Stimulated activated CD8-positive, alpha-beta memory T cell treated with anti-CD3 and anti-CD28 coated beads, Interleukin-7, amount 100 ng/mL, for 1 hour (primary cell): ENCODE measurements around the gene DPP4.
"Not testable (repeated sequence)": the region's sequence is repeated elsewhere in the genome, so short reads cannot be mapped to it uniquely, and the experiment has no call there.

Experiments used
- DNase-seq, 2 donors: peaks; one replicate each; pipeline ENCODE4 v3.0.0-alpha.2; 2020; ENCODE audit warnings: low read depth in 2 of 2

Gene DPP4

DNA sequence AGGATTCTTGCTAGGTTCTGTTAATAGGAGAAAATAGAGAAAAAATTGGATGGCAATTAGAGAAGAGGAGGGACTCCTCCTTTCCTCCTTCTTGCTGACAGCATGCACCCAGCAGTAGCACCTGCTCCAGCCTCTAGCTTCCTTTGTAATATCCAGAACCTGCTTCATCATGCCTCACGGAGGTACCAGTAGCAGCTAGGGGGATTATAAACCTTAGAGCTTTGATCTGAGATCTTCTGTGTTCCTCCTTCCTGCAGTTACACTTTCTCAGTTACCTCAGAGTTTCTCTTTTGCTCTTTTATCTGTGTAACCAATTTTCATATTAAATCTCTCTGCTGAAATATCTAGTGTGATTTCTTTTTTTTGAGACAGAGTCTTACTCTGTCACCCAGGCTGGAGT lies 16.6 kb downstream of the DPP4 start:
- DNase-seq = no peak

DNA sequence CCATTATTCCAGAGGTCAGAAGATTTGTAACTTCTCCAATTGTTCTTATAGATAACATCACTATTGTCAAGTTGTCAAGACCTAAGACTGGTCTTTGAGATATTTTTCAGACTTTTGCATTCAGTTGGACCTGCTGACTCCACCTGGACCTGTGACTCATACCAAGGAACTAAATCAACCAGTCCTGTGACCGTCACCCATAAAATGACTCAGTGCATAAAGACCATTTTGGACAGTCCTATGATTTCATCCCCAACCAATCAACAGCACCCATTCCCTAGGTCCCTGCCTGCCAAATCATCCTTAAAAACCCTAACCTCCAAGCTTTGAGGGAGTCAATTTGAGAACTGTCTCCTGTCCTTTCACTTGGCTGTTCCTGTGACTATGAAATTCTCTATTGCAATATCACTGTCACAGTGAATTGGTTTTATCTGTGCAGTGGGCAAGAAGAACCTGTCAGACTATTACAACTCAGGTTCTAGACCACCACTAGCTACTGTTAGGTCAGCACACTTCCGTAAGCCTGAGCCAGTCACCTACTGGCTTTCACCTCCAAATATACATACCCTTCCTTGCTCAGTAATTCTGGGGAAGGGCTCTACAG lies 17.1 kb downstream of the DPP4 start:
- DNase-seq = no peak

DNA sequence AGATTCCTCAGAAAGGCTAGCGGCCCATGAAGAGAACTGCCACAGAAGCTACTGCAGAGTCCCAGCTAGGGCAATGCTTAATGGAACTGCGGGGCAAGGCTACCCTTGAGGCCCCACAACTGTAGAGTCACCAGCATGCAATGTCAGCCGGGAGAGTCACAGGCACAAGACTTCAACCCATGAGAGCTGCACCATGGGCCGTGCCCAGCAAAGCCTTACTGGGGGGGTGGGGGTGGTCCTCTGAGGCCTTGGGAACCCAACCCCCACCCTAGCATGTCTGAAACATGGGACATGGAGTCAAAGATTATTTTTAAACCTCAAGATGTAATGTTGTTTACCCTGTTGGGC lies 20.2 kb downstream of the DPP4 start:
- no peak for DNase-seq

DNA sequence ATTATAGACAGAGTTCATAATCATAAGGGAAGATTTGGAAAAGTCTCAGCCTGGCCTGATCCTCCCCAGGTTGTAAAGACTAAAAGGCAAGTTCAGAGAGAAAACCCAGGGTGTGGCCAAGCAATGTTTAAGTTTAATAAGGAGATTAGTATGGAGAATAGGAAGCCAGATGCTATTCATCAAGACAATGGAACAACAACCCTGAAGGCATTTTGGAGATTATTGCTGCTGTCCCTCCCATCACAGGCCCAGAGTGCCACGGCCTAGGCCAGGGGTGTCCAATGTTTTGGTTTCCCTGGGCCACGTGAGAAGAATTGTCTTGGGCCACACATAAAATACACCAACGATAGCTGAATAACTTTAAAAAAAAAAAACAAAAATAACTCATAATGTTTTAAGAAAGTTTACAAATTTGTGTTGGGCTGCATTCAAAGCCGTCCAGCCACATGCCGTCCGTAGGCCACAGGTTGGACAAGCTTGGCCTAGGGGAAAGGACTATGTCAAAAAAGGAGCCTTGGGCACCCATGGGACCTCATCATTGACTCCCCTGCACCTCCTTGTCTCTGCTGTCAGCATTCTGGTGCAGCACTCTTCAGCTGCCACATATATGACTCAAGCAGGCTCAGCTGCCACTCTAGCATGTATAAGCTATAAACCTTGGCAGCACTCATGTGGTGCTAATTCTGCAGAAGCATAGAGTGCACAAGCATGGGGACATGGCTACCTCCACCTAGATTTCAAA lies 20.8 kb downstream of the DPP4 start:
- DNase-seq = no peak

DNA sequence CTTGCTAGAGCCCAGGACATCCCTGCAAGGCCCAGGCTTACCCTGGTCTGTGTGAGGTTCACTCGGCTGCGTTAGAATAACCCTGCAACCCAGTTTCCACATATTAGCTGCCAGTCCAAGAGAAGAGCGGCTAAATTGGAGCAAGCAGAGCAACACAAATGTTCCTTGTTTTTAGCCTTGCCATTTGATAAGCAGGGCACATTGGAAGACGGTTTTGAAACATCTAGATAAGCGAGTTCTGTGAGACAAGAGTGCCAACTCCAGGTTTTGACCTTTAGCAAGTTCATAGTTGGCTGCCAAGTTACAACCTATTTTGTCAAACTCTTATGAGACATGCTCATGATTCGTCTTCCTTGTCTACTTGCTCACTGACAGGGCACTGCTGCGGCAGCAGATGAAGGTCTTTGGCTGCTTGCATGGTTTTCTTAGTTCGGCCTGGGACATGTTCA lies 23.5 kb downstream of the DPP4 start:
- DNase-seq = no peak

DNA sequence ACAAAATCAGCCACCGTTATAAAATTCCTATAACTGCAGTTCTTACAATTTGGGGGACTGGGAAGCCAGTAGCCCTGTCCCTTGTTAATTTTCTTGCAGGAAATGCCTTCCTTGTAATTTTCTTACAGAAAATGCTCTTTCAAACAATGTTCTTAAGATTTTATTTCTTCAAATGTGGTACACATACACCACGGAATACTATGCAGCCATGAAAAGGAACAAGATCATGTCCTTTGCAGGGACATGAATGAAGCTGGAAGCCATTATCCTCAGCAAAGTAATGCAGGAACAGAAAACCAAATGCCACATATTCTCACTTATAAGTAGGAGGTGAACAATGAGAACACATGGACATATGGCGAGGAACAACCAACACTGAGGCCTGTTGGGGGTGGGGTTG lies 24.9 kb downstream of the DPP4 start:
- DNase-seq = not testable (repeated sequence)

DNA sequence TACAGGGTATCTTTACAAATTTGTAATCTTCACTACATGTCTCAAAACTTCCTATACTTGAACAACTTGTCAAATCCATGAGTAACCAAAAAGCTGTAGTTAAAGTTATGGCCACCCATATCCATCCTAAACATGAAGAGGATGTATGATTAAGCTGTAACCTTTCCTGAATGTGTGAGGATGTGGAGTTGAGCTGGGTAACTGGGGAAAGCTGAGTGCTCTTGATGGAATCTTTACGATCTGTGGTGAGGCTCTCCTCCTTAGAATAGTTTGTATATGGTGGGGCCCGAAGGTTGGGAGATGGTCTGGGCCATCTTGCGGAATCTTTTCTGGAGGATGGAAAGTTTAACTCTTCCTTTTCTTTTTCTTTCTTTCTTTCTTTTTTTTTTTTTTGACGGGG lies 29.4 kb downstream of the DPP4 start:
- DNase-seq = no peak

DNA sequence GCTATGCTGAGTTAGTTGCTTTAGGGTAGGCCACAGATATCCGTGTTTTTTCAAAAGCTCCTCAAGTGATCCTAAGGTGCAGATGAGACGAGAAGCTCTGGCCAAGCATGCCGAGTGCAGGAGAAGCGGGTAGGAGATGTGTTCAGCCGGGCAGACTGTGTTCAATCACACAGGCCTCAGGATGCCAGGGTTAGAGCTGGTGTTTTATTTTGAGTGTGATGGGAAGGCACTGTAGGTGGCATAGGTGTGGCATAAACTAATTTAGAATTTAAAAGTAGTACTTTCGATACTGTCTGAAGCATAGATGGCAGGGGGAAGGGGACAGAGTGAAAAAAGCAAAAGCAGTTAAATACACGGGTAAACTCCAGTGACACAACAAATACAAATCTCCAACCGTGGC lies 30.9 kb downstream of the DPP4 start:
- no peak for DNase-seq

DNA sequence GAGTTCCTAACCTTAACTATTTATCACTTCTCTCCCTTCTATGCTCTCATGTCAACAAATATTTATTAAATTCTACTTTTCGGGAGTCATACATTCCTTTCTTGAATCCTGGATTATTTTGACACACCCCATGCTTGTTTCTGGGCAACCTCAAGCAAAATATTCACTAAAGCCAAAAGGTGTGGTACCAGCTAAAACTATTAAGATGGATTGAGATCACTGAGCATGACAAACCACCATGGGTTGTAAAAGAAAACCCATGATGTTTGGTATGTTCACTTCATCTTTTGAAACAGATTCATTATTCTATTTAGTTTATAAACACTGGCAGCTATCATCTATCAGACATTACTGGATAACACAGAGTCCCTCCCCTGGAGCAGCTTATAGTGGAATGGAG lies 32.5 kb downstream of the DPP4 start:
- DNase-seq = no peak

DNA sequence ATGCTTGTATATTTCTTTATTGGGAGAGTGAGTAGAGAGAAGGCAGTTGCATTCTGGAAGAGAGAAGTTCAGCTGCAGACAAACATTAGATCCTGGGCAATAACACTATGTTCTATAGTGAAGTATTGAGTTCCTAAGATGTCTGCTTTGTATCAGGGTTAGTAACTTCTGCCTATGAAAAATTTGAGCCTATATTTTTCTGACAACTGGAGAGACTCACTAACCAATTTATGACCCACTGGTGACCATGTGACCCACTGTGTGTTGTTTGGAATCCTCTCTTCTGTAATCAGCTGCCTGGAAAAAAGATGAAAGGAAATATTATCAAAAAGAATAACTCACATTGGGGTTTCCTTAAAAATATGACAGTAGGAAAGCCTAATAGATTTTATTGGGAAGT lies 35.3 kb downstream of the DPP4 start:
- no peak for DNase-seq

DNA sequence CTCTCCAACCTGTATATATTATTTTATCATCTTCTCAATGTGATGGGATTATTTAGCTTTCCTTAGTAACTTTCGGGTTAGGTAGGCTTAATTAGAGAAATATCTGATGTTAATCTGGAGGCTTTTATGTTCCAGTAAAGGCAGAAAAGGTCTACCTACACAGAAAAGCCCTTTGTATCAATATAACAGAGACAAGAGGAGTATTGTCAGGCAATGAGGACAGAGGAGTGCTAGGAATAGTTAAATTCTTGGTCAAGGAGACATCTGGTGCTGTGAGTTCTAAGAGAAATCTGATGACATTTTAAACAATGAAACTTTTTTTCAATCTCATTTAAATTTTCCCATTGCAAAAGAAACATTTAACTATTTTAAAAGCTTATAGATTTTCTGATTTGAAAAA lies 36.1 kb downstream of the DPP4 start:
- no peak for DNase-seq

DNA sequence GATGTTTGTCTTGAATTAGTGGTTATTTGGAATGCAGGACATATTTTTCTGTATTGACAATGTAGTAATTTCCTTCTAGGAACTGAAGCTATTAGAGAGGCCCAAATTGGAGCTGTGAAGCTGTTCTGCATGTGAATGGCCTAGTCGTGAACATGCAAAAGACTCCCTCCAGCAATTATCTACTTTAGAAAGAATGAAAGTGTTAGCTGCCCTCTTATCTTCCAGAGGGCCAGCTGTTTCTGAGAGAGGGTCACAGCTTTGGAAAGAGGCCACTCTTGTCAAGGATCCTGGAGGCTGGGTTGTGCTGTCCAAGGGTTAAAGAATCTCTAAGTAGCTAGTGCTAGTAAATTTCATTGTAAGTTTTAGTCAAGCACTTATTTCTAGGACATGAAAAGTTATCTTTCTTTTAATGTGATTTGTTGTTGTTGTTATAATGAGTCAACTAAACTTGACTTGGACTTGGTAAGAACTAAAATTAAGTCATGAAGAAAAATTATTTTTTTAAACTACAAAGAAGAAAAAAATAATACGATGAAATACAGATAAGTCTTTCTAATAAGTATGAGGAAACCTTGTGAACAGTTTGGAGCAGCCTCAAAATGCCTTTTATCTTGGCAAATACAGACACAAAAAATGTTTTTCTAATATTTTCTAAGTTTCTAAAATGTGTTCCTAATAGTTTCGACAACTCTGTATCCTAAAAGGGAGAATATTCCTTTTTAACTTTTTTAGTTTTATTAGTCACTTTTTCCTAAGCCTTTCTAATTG lies 36.8 kb downstream of the DPP4 start:
- DNase-seq = no peak

DNA sequence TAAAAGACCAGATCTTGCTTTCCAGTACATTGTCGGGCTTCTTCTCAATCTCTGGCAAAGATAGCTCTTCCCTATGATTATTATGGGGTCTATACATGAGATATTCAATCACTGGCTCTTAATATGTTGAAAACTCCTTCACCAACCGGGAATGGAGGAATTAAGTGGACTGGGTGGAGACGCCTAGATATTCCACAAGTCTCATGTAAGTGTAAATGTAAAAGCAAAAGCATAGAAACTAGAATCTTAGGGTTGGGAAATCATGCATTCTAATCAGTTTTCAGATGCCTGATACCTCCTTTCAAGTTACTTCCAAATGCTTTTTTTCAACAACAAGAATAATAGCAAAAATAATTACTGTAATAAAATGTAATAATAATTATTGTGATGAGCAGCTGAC lies 38.0 kb downstream of the DPP4 start:
- DNase-seq = no peak

DNA sequence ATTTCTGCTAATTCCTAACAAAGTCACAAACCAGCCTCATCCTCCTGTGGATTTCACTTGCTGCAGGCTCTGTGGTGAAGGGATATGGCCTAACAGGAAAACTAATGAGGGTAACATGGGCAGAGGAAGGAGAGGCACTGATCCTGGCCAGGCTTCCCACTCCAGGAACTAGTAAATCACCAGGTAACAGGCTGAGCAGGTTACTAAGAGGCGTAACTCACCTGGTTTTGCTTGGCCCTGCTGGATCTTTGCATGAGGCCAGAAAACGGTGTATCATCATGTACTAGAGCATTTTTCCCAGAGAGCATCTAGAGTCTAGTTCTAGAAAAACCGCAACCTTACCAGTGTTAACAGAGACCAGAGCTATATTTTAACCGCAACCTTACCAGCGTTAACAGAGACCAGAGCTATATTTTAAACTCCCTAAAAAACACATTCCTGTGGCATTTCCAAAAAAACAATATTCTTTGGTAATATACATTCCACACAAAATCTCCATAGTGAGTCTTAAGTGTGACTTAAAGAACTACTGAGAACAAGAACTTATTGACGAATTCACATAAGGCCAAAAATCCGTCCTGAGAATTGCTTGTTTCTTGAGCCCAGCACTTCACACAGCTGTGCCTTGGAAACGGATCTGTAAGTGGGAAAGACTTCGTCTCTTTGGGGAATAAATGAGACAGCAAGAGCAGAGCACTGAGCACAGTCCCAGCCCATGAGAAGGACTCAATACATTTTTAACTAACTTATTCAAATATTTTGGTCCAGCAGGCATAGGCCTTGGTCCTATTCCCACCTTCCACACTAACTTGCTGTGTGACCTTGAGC lies 43.4 kb downstream of the DPP4 start:
- no peak for DNase-seq

DNA sequence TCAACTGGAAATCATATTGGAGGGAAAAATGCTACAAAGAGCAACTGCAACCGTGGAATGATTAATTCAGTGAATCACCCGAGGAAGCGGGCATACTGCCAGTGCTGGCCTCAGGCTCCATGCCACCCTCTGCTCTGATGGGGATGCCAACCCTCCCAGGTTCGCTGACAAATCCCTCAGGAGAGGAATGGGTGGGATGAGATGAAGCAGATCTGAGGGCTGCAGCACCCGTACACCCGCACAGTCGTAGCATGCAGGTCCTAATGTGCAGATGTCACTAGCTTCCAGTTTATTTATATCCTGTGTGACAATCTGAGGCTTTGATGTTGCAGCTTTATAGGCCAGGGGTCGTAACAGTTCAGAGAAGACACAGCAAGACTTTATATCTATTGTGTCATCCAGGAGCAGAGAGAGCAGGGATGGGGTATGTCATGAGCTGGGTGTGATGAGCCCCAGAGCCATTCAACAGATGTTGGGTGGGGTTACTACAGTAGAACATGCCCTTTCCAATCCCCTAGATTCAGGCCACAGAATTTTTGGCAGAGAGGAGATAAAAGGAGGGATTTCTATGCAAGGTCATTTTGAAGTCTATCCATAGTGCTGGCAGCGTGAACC lies 44.6 kb downstream of the DPP4 start:
- no peak for DNase-seq

DNA sequence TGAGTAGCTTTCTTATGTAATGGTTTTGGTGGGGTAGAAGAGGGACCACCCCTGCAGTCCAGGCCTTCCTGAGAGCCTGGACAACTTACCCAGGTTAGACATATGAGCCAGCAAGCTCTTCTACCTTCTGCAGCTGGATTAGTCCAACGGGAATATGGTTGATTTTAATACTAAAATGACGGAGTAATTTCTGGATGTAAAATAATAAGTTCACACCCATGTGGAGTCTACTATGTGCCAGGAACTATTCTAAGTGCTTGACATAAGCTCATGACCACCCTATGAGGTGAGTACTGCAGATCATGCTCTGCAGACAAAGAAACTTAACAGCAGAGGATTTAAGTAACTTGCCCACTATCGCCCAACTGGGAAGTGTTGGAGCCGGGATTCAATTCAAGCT lies 45.5 kb downstream of the DPP4 start:
- DNase-seq = no peak

DNA sequence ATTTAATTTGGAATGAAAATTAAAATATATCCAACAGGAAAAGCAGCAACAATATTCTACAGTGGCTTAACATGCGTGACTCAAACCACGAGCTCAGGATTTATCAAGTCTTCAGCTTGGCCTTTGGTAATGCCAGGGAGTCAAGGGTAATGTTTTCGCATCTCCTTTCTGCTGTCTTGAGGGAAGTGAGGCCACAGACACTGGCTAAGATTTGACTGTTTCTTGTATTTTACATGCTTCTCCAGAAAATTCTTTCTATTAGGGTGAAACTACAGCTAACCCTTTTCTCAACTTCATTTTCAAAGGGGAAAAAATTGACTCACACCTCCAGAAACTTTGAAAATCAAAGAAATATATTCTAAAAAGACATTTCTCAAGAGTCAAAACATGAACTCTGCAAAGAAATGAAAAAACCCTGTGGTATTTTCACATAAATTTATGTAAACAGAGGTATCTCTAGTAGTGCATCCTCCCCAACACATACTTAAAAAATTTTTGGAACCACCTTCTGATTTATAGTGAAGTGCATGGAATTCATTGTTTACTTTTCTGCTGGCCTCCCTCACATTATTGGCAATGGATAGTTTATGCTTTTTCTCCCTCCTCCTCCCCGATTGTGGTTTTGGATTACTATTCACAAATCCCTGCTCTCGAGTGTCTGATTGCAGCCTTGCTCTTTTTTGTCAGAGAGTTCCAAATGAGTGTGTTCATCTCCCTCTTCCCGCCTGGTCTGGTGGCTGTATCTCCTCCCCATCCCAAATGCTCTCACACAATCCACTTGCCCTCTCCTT lies 48.7 kb downstream of the DPP4 start:
- DNase-seq = no peak

DNA sequence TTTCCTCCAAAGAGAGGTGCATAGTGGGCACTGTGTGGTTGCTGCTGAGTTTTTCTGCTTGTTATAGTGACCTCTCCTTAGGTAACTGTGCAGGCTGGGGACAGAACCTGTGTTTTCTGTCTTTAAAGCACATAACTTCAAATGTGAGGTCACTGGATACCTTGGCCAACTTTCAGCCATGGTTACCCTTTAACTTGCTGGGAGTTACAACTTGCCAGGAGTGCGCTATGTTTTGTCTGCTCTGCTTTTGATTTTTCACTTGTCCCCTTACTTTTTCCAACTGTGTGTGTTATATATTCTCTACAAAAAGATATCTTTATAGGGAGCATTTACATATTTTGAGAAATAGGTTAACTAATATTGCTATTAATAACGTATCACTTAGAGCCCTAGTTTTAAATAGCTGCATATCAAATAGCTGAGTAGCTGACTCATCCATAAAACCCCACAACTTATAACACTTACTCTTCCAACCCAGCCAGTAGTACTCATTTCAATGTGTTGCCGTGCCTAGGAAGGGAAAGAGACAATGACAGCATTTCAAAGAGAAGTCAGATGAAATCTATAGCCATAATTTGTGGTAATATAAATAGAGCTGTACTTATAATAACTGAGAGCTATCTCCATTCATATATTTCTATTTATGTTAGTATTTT lies 51.6 kb downstream of the DPP4 start:
- no peak for DNase-seq

DNA sequence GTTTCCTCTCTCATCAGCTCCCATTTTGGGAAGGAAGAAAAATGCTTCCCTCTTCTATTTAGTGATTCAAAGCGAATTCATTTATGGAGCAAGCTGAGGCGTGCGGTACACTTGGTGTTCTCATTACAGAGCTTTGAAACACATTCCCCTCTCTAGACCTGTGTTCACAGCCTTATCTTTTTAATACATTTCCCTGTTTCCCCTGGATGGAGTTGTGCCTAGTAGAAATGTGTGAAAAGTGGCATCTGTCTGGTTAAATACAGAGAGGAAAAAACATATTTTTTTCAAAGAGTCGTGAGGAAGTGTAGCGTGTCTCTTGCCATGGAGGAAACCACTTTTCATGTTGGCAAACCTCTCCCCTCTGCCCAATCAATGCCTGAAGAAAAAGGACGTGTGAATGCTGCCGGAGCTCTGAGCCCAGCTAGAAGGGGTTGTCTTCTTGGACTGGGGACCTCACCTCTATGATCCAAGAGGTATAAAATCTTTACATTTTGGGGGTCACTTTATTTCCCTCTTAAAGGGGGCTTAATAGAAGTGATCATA lies 52.4 kb downstream of the DPP4 start:
- no peak for DNase-seq

DNA sequence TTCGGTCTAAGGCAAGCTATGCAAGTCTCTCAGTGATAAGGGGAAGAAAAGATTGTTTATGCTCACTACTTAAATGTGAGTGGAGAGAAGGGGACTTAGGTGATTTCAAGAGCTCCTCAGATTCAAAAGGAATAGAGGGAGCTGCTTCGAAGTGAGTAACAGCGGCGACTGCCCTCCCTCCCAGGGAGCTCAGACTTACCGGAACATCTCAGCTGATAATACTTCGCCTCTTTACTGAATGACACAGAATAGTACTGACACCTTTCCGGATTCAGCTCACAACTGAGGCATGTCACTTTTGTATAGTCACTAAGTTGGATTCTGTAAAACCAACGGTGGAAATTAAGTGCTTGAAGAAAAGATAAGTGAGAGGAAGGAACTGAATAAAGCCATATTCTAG lies 55.5 kb downstream of the DPP4 start:
- no peak for DNase-seq
